ENCODE results near the gene RIN3. TPM values are rescaled to one million over a fixed set of nuclear protein-coding genes. Genes with fewer than 3 reads are reported as not detected.

Gene RIN3
- total and polyA plus RNA-seq, 10 of the 15 experiments (the other 5 are each of a cell fraction or from before 2014, with no cell fraction given), result 0.91 to 23.3 (median 6.3) TPM

DNA sequence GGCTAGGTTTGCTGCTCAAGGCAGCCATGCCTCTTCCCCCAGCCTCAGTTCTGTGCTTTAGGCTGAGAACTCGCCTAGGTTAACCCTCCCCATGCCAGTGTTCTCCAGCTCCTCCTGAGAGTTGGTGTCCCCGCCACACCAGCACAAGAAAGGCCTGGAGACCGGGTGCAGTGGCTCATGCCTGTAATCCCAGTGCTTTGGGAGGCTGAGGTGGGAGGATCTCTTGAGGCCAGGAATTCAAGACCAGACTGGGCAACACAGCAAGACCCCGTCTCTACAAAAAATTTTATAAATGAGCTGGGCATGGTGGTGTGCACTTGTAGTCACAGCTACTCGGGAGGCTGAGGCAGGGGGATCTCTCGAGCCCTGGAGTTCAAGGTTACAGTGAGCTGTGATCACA is 10.2 kb downstream of the RIN3 start (continued):
- TF ChIP-seq MTA2 (IDR thresholded peaks at IDR 0.05; ENCODE audit: low read depth) (no peak), SREBF1 (IDR thresholded peaks at IDR 0.05; ENCODE audit: low read length) (no peak), ATF2 (IDR thresholded peaks at IDR 0.05; ENCODE audit: low read length) (no peak), CREB1 (IDR thresholded peaks at IDR 0.05; ENCODE audit: low read depth) (no peak), TARDBP (IDR thresholded peaks at IDR 0.05; ENCODE audit: borderline replicate concordance) (no peak), RFX5 (IDR thresholded peaks at IDR 0.05; ENCODE audit: low read depth, low read length) (no peak), IRF4 (IDR thresholded peaks at IDR 0.05; ENCODE audit: low read depth, low read length) (no peak), NFXL1 (IDR thresholded peaks at IDR 0.05; ENCODE audit: borderline replicate concordance) (no peak), POLR2AphosphoS5 (IDR thresholded peaks at IDR 0.05; ENCODE audit: low read length) (no peak), ZBED1 (IDR thresholded peaks at IDR 0.05; ENCODE audit: borderline replicate concordance) (no peak), TCF12 (IDR thresholded peaks at IDR 0.05; ENCODE audit: low read depth, low read length) (no peak), MEF2B (IDR thresholded peaks at IDR 0.05; ENCODE audit: partially characterized antibody, poor library complexity, severe bottlenecking) (no peak), CHD4 (IDR thresholded peaks at IDR 0.05) (no peak)

GRCh38 chr14:92524602-92525185 is 11.1 kb downstream of the RIN3 start:
- POLR2A ChIA-PET, result interaction anchor here (0.6 kb wide), 1 partner anchor 389 kb away, joined by 3 read pairs; no protein-coding TSS in a partner anchor
- intact Hi-C loops (cut with micrococcal nuclease; ENCODE audit: unreplicated experiment), result no loop called here
- RAD21 ChIA-PET (ENCODE audit: unreplicated experiment), result no interaction called here
- Histone ChIP-seq H4K20me1 (ENCODE audit: control insufficient read depth, insufficient read depth) (no peaks in the 10 kb centered on the region; the same call in 1 of the 2 replicates), H3K9me3 (replicated peaks; ENCODE audit: control insufficient read depth, insufficient read depth, low read length) (no peaks in the 10 kb centered on the region; the same call in 2 of the 3 replicates), H3K9ac (ENCODE audit: control insufficient read depth, insufficient read depth, low read length) (no peak overlapping the region), H3K27me3 (replicated peaks in 1 of 2; ENCODE audit: control insufficient read depth in 2 of 2, insufficient read depth in 2 of 2, low read length in 1 of 2) (no peaks in the 10 kb centered on the region), H3K79me2 (ENCODE audit: control insufficient read depth, insufficient read depth, low read length) (no peaks in the 10 kb centered on the region), H3K27ac (ENCODE audit: control insufficient read depth, insufficient read depth) (no peak overlapping the region), H2AFZ (ENCODE audit: control insufficient read depth, low read depth, low read length) (no peak overlapping the region), H3K4me2 (ENCODE audit: control insufficient read depth, insufficient read depth) (no peak overlapping the region), H3K36me3 (ENCODE audit: control insufficient read depth in 2 of 2, insufficient read depth in 2 of 2, low read length in 1 of 2) (no peaks in the 10 kb centered on the region), H3K4me3 (no peak overlapping the region), H3K4me1 (ENCODE audit: control insufficient read depth, insufficient read depth, low read length) (no peaks in the 10 kb centered on the region)
- CTCF ChIA-PET, result interaction anchor here (1.3 kb wide), 1 partner anchor 156 kb away, joined by 3 read pairs; no protein-coding TSS in a partner anchor
- FAIRE-seq (no peak), DNase-seq (ENCODE audit: low read depth, low spot score) (no peak), ATAC-seq (no peak; the same call in 2 of the 3 replicates)
- TF ChIP-seq CHD1 (IDR thresholded peaks at IDR 0.05; ENCODE audit: low read depth, low read length) (no peak), HCFC1 (IDR thresholded peaks at IDR 0.05; ENCODE audit: low read length) (no peak), SREBF1 (IDR thresholded peaks at IDR 0.05; ENCODE audit: low read length) (no peak), PML (IDR thresholded peaks at IDR 0.05; ENCODE audit: low read length) (no peak), ZBTB4 (CRISPR knock-in tag; IDR thresholded peaks at IDR 0.05) (no peak), EGR1 (IDR thresholded peaks at IDR 0.05; ENCODE audit: borderline replicate concordance in 1 of 2, low read depth in 2 of 2, low read length in 2 of 2) (no peak), SUPT20H (IDR thresholded peaks at IDR 0.05; ENCODE audit: borderline replicate concordance, control insufficient read depth, low read depth, low read length) (no peak)
- in situ Hi-C loops (cut with MboI), result no loop called here
- WGBS (ENCODE audit: insufficient coverage, insufficient replicate concordance, low lambda C conversion rate, missing lambda C conversion rate), result 81% methylated on average over 10 of the region's 10 CpGs
- SMC1A ChIA-PET (ENCODE audit: uncharacterized antibody, unreplicated experiment), result interaction anchor here (0.5 to 2.0 kb wide), 3 partner anchors 11 to 581 kb away, joined by 3 to 5 read pairs (median 4); no protein-coding TSS in a partner anchor
- BruUV-seq (replicated peaks), result no TSS peak
